Stimulated activated CD4-positive, alpha-beta T cell treated with anti-CD3 and anti-CD28 coated beads, Interleukin-15, amount 100 ng/mL, for 48 hours (primary cell): ENCODE measurements around the gene MYH11.
"Not testable (repeated sequence)": the region's sequence is repeated elsewhere in the genome, so short reads cannot be mapped to it uniquely, and the experiment has no call there.

Source experiments
- DNase-seq, 2 donors: peaks; one replicate each; pipeline ENCODE4 v3.0.0-alpha.2; 2020; ENCODE audit warnings: low read depth in 2 of 2

MYH11 gene

DNA sequence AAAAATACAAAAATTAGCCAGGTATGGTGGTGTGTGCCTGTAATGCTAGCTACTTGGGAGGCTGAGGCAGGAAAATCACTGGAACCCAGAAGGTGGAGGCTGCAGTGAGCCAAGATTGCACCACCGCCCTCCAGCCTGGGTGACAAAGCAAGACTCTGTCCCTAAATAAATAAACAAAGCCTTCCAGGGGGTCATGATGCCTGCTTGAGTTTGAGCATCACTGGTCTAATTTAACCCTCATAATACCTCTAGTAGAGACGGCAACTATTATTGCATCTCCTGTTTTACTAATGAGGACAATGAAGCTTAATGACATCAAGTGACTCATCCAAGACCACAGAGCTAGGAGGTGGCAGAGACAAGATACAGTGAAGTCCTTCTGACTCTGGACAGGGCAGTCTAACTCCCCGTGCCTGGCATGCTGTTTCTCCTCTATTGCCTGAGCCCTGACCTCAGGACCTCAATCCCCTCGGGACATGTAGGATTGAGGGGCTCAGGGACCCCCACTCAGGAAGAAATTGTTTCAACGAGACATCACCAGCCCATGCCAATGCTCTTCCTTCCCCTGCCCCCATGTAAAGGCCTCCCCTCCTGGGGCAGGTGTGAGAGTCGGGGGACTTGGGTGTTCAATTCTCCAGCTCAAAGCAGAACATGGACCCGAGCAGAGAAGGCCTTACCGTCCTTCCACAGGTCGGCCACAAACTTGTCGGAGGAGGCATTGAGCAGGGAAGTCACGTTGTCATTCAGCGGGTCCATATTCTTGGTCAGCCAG is 103.9 kb downstream of the MYH11 start:
- DNase-seq: no peak

DNA sequence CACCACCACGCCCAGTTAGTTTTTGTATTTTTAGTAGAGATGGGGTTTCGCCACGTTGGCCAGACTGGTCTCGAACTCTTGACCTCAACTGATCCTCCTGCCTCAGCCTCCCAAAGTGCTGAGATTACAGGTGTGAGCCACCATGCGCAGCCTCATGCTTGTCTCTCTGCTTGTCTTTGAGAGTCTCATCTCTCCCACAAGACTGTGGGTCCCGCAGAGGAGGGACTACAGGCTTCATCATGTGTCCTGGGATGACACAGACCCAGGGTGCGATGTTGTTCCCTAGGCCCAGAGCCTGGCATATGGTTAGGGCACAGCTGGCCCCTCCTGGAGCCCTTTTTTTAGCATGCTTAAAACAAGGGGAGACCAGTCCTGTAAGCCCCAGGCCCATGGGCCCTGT is 104.9 kb downstream of the MYH11 start:
- no peak for DNase-seq

DNA sequence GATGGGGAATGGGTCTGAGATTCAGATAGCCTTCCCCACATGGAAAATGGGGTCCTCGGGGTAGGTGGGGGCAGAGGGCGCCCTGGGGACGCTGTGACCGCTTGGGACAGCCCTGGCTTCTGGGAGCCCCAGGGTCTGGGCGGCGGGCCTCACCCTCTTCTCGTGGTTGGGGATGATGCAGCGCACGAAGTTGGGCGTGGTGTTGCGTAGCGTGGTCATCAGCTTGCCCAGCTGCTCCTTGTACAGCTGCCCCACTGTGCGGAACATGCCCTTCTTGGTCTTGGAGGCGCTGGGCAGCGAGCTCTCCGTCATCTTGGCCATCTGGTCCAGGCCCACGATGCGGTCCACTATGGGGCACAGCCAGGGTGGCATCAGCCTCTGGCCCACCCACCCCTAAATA is 106.8 kb downstream of the MYH11 start:
- DNase-seq: no peak

DNA sequence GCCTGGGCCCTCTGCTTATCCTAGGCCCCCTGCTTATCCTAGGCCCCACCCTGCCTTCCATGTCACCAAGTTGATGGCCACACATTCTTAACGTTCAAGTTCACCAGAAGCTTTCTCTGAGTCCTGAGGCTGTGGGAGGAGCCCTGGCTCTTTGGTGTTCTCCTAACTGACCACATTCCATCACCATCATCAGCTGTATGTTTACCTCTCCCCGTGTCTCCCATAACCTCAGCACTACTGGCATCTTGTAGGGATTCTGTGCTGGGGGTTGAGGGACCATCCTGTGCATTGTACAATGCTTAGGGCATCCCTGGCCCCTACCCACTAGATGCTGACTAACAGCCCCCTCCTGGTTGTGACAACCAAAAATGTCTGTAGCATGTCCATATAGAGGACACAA is 107.5 kb downstream of the MYH11 start:
- DNase-seq: no peak

DNA sequence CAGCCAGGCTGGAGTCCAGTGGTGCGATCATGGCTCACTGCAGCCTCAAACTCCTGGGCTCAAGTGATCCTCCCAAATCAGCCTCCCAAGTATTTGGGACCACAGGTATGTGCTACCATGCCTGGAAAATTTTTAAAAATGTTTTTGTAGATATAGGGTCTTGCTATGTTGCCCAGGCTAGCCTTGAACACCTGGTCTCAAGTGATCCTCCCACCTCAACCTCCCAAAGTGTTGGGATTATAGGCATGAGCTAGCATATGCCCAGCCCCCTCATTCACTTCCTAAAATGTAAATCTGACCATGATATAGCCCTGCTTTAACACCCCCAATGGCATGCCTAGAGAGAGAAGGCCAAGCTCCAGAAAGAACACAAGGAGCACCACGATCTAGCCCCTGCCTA is 108.2 kb downstream of the MYH11 start:
- DNase-seq: no peak

DNA sequence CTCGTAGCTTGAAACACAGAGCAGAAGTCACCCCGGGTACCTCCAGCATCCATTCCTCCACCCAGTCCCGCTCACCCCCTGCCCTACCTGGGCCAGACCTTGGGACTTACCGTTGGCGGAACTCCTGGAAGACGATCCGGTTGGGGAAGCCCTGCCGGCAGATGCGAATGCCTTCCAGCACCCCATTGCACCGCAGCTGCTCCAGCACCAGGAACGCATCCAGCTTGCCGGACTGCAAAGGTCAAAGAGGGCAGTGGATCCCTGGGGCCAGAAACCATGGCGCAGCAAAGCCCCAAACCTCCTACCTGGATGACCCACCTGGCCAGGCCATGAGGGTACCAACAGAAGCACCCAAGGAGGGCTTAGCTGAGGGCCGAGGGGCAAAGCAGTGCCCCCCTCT is 108.9 kb downstream of the MYH11 start:
- DNase-seq: no peak

DNA sequence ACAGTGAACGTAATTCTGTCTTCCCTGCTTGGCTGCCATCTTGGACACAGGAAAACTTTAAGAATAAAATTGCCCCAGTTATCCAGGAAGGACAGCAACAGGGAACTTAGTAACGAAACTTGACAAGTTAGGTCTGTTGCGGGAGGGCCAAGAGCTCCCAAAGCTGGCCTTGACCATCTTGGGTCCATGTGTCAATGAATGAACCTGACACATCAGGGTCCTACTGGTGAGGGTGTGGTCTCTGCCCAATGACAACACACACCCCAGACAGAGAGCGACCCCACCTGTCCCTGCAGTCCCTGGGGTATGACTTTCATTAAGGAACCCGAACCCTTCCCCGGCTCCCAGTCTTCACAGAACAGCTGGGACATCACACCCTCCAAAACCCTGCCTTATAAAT is 110.5 kb downstream of the MYH11 start:
- no peak for DNase-seq

DNA sequence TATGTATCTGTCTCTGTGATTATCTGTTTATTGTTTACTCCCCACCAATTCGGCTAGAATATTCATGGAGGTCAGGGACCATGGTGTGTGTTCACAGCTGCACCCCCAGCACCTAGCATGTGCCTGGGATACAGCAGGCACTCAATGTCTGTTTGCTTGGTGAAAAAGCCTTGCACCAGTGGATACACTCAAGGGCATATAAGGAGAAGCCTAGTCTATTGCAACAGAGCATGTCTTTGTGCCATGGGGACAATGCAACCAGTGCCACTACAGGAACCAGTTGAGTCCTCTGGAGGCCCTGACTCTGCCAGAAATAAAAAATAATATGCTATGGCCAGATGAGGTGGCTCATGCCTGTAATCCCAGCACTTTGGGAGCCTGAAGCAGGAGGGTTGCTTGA is 113.2 kb downstream of the MYH11 start:
- no peak for DNase-seq

DNA sequence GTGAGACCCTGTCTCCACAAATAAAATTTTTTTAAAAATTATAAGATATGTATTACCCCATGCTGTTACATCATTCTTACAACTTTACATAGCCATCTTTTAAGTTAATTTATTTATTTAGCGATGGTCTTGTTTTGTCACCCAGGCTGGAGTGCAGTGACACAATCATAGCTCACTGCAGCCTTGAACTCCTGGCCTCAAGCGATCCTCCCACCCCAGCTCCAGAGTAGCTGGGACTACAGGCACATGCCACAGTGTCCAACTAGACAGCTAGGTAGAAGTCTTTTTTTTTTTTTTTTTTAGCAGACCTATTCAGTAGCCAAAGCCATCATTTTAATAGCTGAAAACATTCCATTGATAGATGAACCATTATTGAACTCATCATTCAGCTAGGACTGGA is 114.1 kb downstream of the MYH11 start:
- DNase-seq: no peak

DNA sequence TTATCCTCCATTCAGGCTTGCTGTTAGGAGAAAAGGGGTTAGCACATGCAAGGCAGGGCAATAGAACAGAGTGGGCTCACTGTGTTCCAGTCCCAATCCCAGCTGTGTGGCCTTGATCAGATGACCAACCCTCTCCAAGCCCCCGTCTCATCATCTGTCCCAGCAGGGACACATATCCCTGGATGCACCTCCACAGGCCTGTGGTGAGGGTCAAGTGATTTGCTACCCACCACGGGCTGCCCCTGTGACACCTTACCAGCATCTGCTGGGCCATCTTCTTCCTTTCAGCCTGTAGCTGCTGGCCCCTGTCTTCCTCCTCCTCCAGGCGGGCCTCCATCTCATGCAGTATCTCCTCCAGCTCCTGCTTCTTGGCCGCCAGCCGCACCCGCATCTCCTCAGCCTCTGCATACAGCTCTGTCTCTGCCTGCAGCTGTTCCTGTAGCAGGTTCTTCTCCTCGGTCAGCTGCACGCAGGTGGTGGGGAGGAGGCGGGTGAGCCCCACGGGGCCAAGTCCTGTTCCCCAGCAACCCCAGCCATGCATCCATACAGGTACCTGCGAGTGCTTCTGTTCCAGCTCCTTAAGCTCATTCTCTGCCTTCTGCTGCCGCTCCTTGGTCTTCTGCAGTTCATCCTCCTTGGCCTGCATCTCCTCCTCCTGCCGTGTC is 115.5 kb downstream of the MYH11 start:
- DNase-seq: no peak

DNA sequence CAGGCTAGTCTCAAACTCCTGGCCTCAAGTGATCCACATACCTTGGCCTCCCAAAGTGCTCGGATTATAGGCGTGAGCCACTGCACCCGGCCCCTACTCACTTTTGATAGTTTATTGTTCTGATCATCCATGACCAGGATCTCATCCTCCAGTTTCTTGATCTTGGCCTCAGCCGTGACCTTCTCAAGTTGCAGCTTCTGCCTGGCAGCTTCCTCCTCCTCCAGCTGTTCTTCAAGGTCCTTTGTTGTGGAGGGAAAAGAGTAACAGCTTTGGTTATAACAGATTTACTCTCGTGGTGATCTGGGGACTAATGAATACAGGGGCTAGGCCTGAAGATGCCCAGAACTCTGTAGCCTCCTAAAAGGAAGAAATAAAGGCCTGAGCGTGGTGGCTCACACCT is 116.9 kb downstream of the MYH11 start:
- DNase-seq: no peak

DNA sequence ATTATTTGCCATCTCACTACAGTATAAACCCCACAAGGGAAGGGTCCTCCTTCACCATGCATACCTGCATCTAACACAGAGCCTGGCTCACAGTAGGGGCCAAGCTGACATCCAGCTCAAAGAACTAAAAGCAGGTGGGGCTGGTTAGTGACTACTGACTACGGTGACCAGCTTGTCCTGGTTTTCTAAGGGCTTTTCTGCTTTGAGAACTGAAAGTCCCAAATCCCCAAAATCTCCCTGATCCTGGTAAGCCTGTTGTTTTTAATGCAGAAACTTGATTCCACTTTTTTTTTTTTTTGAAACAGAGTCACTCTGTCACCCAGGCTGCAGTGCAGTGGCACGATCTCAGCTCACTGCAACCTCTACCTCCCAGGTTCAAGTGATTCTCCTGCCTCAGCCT is 117.4 kb downstream of the MYH11 start:
- no peak for DNase-seq

DNA sequence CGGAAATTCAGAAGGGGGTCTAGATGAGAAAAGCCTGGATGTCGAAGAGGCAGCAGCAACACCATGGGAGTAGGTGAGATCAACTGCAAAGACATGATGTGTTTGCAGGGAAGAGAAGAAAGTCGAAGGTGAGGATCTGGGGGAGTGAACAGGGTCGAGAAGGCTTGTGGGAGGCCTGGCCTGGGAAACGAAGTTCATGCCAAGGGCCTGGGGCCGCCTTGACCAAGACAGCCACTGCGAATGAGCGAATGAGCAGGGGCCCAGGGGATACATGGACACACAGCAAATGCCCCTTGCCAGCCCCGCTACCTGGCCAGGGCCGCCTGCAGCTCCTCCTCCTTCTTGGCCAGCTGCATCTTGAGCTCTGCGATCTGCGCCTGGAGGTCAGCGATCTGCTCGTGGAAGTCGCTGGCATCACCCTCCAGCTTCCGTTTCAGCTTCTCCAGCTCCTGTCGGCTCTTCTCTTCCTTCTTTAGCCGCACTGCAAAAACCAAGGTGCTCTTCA is 119.6 kb downstream of the MYH11 start:
- no peak for DNase-seq

DNA sequence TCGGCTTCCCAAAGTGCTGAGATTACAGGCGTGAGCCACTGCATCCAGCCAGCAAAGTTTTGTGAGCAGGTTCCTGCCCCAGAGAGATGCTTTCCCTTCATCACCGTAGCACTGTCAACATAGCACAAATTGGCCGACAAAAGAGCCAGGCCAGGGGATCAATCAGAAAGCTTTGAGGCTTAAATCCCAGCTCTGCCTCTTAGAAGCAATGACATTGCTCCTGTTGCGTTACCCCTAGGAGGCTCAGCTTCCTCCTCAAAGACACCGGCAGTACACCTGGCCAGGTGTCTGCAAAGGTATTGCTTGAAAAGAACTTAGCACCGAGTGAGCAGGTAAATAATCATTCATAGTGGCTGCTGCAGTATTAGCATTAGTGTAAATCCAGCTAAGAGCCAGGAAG is 120.3 kb downstream of the MYH11 start:
- no peak for DNase-seq

DNA sequence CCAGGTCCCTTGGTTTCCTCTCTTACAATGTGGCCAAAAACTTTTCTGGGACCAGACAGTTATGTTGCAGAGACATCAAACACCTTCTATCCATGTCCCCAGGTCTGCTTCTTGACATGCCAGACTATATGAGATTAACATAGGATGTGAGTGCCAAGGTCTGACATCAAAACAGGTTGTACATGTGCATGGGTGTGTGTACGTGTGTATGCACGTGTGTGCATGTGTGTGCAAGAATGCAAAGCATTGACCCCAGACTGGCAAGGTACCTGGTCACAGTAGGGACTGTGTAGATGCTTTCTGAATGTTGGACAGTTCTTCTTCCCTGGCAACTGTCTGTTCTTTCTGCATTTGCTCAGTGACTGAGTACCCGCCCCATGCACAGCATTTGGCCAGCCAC is 121.2 kb downstream of the MYH11 start:
- DNase-seq: no peak

DNA sequence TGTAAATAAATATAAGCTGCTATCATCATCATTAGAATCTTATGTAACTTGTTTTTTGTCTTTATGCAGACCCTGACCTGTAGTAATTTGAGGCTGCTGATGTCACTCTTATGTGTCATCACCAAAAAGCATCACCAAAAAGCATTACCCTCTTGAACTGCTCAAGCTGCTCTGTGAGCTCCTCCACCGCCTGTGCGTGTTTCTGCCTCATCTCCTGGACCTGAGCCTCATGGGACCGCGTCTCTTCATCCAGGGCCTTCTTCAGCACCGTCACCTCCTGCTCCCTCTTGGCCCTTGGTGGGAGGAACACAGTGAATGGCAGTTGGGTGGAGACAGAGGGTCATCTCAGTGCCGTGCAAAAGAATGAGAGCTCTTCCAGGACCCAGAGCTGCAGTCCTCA is 124.4 kb downstream of the MYH11 start:
- no peak for DNase-seq

DNA sequence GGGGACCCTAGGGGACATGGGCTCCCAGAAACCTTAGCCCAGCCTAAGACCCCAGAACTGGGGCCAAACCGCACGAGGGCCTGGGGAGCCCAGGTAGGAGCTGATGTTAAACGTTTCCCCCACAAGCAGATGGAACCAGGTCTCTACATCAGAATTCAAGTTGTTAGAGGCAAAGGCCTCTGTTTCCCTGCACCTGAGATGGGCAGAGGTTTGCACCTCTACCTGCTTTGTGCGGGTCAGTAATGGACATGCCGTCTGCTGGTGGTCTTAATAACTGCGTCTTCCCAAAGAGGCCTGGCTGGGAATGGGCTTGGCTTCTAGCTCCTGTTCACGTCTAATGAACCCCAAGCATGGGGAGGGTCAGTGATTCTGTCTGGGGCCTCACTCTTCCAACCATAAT is 127.7 kb downstream of the MYH11 start:
- DNase-seq: no peak

DNA sequence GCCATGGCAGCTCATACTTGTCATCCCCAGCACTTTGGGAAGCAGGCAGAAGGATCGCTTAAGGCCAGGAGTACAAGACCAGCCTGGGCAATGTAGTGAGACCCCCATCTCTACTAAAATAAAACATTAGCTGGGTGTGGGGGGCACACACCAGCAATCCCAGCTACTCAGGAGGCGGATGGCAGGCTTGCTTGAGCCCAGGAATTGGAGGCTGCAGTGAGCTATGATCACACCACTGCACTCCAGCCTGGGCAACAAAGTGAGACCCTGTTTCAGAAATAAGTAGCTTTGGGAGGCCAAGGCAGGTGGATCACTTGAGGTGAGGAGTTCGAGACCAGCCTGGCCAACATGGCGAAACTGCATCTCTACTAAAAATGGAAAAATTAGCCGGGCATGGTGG is 129.1 kb downstream of the MYH11 start:
- not testable (repeated sequence) for DNase-seq

DNA sequence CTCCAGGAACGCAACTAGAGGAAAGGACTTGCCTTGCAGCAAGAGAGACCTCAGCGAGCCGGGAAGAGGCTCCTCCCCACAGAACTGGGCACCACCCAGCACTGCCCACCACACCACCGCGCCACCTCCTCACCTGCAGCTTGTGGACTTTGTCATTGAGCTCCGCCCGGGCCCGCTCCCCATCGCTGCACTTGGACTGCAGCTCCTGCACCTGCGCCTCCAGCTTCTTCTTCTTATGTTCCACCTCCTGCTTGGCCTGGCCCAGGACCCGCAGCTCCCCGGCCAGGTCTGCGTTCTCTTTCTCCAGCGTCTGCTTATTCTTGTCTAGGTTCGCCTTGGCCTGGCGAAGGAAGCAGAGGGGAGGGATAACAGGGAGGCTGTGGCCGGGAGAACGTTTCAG is 130.1 kb downstream of the MYH11 start:
- no peak for DNase-seq

DNA sequence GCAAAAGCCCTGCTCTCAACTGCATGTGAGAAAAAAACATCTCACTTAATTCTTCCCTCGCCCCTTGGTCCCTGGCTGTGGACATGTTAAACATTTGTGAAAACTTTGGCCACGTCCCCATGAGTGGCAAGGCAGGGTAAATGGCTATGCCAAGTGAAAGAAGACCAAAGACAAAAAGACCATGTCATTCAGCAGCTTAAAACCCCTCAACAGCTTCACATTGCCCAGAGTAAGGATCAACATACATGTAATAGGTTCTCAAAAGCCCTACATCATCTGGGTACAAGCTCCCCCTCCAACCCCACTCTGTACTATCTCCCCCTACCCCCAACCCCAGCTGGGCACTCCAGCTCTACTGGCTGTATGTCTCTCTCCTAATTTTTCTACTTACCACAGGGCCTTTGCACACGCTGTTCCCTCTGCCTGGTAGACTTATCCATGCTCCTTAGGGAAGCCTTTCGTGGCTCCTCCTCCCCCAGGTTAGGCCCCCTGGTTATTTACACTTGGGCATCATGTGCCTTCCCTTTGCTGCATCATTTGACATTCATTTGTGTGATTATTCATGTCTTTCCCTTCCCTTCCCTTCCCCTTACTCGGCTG is 131.1 kb downstream of the MYH11 start:
- DNase-seq: no peak

DNA sequence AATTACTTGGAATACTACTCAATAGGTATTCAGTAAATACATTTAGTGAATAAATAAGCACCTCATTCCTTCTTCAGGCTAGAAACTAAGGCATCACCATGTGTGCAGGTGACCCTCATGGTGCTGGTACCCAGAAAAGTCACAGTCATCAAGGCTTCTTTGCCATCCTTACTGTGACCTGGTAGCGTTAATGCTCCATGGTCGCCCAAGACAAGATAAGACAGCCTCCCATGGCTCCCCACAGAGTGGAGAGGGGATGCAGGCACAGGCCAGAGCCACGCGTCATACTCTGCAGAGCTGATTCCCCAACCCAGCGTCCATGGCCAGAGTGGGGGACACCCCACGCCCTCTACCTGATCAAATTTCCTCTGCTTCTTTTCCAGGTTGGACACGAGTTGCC is 133.0 kb downstream of the MYH11 start:
- DNase-seq: no peak

DNA sequence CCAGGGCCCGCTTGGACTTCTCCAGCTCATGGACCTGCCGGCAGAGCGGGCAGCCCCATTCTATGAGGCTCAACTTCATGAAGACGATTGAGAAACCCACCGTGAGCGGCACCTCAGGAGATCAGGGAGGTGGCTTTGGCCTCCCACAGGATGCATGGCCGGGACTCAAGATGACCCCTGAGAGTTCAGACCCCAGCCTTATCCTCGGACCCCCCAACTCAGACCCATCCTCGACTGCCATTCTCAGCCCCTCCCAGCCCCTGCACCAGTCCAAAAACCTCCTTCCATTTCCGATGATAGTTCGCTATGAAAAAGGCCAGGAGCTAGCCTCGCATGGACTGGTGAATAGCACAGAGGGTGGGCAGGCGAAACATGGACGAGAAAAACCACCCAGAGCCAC is 135.8 kb downstream of the MYH11 start:
- no peak for DNase-seq
